ENCODE measurements around the gene HDAC11.

DNA sequence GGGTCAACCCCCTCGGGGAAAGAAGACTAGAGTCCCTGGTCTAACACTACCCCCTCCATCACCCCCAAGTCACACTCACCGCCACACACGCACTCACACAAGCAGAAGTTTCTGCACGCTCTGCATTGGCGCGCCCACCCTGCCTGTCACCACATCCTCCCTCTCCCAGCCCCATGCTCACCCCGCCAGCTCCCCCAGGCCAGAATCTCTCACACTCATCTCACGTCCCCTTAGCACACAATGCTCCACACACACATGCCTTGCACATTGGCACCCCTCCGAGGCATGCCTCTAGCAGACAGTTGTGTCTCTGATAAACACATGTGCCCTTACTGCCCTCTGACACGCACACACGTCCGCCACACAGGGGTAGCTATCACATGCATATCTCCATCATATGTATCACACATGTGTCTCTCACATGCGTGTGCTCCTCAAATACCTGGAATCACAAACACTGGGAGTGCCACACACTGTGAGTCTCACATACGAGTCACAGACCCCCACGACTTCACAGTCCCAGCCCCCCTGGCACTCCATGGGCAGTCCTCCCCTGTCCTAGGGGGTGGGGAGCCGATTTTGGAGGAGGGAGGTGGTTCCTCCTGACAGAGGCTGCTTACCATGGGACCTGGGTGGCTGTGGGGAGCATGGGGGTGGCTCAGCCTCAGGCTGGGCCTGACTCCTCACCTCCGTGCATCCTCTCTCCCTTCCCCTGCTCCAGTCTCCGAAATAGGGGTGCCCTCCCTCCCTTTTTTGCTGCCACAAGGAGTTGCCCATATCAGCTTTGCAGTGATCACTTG lies 69.7 kb downstream of the HDAC11 start:
- TF ChIP-seq, protein P1, sequence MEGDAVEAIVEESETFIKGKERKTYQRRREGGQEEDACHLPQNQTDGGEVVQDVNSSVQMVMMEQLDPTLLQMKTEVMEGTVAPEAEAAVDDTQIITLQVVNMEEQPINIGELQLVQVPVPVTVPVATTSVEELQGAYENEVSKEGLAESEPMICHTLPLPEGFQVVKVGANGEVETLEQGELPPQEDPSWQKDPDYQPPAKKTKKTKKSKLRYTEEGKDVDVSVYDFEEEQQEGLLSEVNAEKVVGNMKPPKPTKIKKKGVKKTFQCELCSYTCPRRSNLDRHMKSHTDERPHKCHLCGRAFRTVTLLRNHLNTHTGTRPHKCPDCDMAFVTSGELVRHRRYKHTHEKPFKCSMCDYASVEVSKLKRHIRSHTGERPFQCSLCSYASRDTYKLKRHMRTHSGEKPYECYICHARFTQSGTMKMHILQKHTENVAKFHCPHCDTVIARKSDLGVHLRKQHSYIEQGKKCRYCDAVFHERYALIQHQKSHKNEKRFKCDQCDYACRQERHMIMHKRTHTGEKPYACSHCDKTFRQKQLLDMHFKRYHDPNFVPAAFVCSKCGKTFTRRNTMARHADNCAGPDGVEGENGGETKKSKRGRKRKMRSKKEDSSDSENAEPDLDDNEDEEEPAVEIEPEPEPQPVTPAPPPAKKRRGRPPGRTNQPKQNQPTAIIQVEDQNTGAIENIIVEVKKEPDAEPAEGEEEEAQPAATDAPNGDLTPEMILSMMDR (IDR thresholded peaks at IDR 0.05): no peak
- TF ChIP-seq POLR2A (IDR thresholded peaks at IDR 0.05): no peak
